HPDE6-E6E7 (cell line): Measurements from ENCODE around the gene PRSS27.

Experiments
- DNase-seq: peaks from one replicate; pipeline ENCODE4 v3.0.0; 2011; ENCODE audit warnings: missing footprints; ENCODE audit errors: extremely low spot score

Gene PRSS27

DNA sequence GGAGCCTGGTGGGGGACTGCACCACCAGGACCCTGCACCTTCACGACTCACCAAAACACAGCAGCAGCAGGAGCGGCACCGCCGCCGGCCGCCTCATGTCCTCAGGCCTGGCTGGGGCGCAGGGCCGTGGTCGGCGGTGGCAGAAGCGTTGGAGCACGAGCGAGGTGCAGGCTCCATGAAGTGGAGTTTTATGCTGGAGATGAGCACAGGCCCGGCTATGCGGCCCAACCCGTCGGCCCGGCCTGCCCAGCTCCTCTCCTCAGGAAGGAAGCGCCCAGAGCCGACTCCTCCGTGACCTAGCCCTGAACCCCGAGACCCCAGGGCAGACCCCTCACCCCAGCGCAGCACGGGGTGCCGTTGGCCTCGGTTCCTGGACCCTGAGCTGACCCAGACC lies at the start of gene PRSS27:
Gene PRSS27, minus strand, starts transcription at position 161 of the 394 bp plus-strand sequence. Its CDS starts 64 bp downstream, at position 97.
- no peak for DNase-seq

- DNase-seq = no peak
These were observed 49.6 kb upstream of the PRSS27 start for GRCh38 chr16:2769675-2770056.

- DNase-seq = no peak
These were observed 49.1 kb upstream of the PRSS27 start for GRCh38 chr16:2769100-2769529.

DNA sequence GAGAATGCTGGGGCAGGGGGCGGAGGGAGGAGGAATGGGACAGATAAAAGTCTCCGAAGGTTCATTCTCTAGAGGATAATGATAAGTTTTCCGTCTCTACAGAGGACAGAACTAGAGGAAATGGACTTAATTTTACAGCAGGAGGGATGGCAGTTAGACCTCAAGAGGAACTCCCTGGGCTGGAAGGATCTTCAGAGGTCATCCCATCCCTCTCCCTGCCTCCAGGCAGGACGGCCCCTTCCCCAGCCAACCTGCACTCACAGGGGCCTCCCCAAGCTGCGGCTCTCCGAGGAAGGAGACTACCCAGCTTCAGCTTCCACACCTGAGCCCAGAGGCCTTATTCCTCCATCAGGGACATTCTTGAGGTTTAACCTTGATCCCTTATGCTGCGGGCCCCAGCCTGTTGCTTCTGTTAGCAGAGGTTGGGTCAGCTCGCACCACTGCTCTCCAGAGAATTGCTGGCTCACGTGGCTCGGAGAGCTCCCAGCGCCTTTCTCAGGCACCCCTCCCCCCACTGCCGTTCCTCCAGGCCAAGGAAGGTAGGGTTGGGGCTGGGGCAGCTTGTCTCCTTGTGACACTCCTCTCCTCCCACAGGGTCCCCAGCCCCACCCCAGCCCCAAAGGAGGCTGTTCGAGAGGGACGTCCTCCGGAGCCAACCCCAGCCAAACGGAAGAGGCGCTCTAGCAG lies 48.5 kb upstream of the PRSS27 start:
- no peak for DNase-seq

- DNase-seq = no peak
These were observed 47.9 kb upstream of the PRSS27 start for GRCh38 chr16:2767891-2768290.

DNA sequence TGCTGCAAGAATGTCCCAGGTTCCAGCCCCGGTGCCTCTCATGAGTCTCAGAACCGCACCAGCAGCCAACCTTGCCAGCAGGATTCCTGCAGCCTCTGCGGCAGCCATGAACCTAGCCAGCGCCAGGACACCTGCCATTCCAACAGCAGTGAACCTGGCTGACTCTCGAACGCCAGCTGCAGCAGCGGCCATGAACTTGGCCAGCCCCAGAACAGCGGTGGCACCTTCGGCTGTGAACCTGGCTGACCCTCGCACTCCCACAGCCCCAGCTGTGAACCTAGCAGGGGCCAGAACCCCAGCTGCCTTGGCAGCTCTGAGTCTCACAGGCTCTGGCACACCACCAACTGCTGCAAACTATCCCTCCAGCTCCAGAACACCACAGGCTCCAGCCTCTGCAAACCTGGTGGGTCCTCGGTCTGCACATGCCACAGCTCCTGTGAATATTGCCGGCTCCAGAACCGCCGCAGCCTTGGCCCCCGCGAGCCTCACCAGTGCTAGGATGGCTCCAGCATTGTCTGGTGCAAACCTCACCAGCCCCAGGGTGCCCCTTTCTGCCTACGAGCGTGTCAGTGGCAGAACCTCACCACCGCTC lies 47.2 kb upstream of the PRSS27 start:
- DNase-seq = no peak

GRCh38 chr16:2766430-2767139 lies 46.6 kb upstream of the PRSS27 start:
- DNase-seq = no peak

DNA sequence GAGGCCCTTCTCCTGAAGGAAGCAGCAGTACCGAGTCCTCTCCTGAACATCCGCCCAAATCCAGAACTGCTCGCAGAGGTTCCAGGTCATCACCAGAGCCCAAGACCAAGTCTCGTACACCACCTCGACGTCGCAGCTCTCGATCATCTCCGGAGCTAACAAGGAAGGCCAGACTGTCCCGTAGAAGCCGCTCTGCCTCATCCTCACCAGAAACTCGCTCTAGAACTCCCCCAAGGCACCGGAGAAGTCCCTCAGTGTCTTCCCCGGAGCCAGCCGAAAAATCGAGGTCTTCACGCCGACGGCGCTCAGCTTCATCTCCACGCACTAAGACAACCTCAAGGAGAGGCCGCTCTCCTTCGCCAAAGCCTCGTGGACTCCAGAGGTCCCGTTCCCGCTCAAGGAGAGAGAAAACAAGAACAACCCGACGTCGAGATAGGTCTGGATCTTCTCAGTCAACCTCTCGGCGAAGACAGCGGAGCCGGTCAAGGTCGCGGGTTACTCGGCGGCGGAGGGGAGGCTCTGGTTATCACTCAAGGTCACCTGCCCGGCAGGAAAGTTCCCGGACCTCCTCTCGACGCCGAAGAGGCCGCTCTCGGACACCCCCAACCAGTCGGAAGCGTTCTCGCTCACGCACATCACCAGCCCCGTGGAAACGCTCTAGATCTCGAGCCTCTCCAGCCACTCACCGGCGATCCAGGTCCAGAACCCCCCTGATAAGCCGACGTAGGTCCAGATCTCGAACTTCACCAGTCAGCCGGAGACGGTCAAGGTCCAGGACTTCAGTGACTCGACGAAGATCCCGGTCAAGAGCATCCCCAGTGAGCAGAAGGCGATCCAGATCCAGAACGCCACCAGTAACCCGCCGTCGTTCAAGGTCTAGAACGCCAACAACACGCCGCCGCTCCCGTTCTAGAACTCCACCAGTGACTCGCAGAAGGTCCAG lies 45.7 kb upstream of the PRSS27 start:
- DNase-seq = no peak

- no peak for DNase-seq
These were observed 44.7 kb upstream of the PRSS27 start for GRCh38 chr16:2764718-2765117.

DNA sequence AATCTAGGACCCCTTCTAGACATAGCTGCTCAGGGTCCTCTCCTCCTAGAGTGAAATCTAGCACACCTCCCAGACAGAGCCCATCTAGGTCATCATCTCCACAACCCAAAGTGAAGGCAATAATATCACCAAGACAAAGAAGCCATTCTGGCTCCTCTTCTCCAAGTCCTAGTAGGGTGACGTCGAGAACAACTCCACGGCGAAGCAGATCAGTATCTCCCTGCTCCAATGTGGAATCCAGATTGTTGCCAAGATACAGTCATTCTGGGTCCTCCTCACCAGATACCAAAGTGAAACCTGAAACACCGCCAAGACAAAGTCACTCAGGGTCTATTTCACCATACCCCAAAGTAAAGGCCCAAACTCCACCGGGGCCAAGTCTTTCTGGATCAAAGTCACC lies 43.1 kb upstream of the PRSS27 start:
- DNase-seq = no peak

DNA sequence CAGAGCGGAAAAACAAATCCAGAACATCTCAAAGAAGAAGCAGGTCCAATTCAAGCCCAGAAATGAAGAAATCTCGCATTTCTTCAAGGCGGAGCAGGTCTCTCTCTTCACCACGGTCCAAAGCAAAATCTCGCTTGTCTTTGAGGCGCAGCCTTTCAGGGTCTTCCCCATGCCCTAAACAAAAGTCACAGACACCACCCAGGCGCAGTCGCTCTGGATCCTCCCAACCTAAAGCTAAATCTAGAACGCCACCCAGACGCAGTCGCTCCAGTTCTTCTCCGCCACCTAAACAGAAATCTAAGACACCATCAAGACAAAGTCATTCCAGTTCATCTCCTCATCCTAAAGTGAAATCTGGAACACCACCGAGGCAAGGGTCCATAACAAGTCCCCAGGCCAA lies 42.7 kb upstream of the PRSS27 start:
- DNase-seq = no peak

DNA sequence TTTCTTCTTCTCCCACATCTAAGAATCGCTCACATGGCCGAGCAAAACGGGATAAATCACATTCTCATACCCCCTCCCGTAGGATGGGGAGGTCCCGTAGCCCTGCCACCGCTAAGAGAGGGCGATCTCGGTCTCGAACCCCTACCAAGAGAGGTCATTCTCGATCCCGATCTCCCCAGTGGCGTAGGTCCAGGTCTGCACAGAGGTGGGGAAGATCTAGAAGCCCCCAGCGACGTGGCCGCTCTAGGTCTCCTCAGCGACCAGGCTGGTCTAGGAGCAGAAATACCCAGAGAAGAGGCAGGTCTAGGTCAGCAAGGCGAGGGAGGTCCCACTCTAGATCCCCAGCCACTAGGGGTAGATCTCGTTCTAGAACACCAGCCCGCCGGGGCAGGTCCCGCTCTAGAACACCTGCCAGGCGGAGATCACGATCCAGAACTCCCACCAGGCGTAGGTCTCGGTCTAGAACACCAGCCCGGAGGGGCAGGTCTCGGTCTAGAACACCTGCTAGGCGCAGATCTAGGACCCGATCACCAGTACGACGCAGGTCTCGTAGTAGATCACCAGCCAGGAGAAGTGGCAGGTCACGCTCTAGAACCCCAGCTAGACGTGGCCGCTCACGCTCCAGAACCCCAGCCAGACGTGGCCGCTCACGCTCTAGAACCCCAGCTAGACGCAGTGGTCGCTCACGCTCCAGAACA lies 42.0 kb upstream of the PRSS27 start:
- DNase-seq = no peak

GRCh38 chr16:2761472-2761871 lies 41.4 kb upstream of the PRSS27 start:
- DNase-seq = no peak

DNA sequence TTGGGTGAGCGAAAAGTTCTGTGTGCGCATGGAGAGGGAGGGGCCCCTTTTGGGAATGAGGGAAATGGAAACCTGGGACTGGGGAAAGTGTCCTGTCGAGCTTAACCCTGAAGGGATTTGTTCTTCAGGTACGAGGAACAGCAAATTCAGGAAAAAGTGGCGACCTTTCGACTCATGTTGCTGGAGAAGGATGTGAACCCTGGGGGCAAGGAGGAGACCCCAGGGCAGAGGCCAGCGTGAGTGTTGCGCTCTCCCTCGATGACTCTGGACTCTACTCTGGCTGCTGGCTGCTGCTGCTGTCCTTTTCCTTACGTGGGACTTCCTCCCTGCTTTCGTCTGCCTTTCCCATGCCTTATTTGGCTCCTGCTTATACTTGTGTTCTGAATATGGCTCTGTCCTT lies 37.3 kb upstream of the PRSS27 start:
- DNase-seq = no peak

DNA sequence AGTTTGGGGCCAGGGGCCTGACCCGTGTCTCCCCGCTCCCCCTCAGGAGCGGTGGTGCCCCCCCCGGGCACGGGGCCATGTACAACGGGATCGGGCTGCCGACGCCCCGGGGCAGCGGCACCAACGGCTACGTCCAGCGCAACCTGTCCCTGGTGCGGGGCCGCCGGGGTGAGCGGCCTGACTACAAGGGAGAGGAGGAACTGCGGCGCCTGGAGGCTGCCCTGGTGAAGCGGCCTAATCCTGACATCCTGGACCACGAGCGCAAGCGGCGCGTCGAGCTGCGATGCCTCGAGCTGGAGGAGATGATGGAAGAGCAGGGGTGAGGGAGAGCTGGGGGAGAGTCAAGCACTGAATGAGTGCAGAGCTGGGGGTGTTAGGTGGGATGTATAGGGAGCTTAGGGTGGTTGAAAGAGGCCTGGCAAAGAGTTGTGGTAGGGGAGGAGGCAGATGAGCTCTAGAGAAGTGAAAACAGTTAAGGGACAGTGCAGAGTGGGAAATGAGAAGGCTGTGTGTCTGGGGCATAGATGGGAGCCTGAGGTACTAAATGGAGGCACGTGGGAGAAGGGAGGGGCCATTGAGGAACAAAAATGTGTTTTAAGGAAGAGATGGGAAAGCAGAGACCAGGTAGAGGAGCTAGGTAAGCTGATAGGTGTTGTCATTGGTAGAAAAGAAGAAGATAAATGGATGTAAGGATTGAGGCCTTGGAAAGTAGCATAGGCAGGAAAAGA lies 36.4 kb upstream of the PRSS27 start:
- no peak for DNase-seq

DNA sequence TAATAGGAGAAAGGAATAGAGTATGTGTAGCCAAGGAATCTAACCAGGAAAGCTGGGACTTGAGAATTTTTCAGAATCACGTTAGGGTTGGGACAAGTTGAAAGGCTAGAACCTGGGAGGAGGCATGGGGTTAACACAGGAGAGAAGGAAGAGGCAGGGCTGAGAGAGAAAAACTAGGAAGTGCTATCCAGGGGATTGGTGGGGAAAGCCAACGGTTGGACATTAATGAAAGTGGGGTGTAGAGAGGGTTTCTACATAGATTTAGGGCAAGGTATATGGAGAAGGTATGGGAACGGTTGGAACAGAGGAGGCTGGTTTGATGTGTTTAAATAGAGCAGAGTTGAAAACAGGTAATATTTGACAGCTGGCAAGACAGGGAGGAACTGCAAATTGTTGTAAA lies 35.1 kb upstream of the PRSS27 start:
- no peak for DNase-seq

DNA sequence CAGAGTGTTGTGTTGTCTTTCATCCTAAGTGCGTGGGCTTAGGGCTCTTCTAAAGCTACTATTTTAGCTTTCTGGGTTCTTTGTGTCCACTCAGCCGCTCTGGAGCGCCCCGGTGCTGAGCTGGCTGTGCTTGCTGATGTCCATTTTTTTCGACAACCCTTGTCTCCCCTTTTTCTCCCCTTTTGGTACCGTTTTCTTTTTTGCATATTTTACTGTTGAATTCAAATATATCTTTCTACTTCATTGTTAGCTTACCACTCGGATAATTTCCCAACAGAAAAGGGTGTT lies 33.7 kb upstream of the PRSS27 start:
- DNase-seq = no peak

DNA sequence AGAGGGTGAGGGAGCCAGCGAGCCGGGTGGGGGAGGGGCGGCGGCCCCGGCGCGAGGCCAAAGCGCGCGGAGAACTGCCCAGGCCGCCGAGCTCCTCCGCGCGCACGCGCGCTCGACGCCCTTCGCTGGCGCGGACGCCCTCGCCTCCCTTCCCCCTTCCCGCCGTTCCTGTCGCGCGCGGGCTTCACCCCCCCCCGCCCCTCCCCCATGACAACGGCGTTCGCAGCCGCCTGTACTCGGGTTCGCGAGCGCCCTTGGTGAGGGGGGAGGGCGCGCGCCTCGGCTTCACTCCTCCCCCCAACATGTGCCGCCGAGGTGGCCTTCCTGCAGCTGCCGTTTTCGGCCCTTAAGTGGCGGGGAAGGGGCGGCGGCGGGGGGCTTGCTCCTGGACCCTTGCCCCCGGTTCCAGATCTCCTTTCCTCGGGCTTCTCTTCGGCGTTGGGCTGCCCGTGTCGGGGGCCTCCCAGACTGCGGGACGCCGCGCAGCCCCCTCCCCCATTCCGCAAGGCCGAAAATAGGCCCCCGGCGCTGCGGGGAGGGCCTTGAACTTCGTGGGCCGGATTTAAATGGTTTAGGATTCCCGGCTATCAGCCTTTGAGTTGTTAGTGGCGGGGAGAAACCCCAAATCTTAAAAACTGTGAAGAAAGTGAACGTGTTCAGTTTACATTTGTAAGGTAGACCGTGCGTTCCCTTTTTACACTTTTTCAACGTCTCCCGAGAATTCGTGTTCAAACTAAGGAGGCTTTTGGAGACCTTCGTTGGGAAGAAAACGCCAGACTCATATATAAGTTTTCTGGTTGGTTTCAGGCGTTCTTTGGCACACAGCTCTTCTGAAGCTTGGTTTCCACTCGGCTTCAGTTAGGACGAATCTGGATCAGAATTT lies 33.1 kb upstream of the PRSS27 start:
- peak; percentile 63 for DNase-seq

DNA sequence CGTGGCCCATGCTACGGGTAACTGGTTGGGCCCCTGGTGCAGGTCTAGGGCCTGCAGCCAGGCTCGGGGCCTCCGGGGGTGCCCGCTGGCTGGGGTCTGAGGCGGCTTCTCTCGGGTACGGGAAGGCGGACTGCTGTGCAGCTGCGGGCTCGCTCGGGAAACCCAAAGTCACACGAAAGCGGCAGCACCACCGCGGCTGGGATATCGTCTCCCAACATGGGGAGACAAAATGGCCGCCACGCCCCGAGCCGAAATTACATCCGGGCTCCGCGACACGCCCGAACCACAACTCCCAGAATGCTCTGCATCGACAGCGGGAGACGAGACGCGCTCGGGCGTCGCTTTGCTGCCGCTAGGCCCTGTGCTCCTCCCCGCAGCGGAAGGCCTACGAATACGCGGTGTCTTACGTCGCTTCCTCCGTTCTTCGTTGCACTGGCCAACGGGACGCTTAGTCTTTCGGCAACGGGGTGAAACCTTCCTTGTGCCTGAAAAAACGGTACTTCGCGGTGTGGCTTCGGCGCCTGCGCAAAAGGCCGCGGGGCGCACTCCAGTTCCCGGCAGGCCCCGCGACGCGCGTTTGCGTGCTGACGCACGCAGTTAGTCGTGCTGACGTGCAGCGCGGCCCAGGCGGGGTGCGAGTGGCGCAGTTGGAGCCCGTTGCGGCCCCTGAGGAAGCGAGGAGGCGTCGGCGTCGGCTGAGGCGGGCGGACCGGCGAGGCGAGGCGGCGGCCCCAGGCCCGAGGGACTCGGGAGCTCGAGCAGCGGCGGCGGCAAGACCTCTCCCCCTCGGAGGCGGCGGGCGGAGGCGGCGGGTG lies 32.2 kb upstream of the PRSS27 start, which contains the start of gene SRRM2:
Gene SRRM2, plus strand, starts transcription at position 604 of the 815 bp plus-strand sequence. CDS start 3,727 bp downstream, outside the sequence.
- DNase-seq = peak; percentile 93
